Stomach (tissue), 9 donors: Measurements from ENCODE around the gene NSD2. TPM values are rescaled to one million over a fixed set of nuclear protein-coding genes. Genes with fewer than 3 reads are reported as not detected.

Experiments
- DNase-seq, 2 donors: peaks; one replicate each; pipeline versions ENCODE4 v3.0.0 to v3.0.0-alpha.2; 2013 to 2019
- H3K27ac ChIP-seq, 5 donors: fragments of 200-600 bp in 4 of 5; sonication (generic) in 4 of 5; one replicate each; pipeline ENCODE4 v1.5.1; 2013 to 2019; ENCODE audit warnings: mild to moderate bottlenecking in 1 of 5, moderate library complexity in 1 of 5
- H3K27me3 ChIP-seq, 3 donors: fragments of 200-600 bp; sonication (generic); one replicate each; pipeline ENCODE4 v1.5.1; 2017 to 2019; ENCODE audit warnings: mixed run types in 1 of 3
- H3K36me3 ChIP-seq, 4 donors: fragments of 200-600 bp; sonication (generic); 1 replicate in 3 of 4; 2 replicates in 1 of 4; pipeline ENCODE4 v1.5.1; 2016 to 2019
- H3K4me1 ChIP-seq, 4 donors: fragments of 200-600 bp; sonication (generic); one replicate each; pipeline ENCODE4 v1.5.1; 2016 to 2019
- H3K4me3 ChIP-seq, 4 donors: fragments of 200-600 bp; sonication (generic) in 3 of 4; one replicate each; pipeline ENCODE4 v1.5.1; 2016 to 2019; ENCODE audit warnings: mild to moderate bottlenecking in 1 of 4
- H3K9me3 ChIP-seq, 4 donors: fragments of 200-600 bp; sonication (generic); one replicate each; pipeline ENCODE4 v1.5.1; 2016 to 2019
- EP300 ChIP-seq: sonication (generic); formaldehyde crosslinking; IDR thresholded peaks from one replicate; pipeline ENCODE4 v1.6.1; 2017; ENCODE audit warnings: antibody characterized with exemption
- POLR2A ChIP-seq, 4 donors: fragments of 450-650 bp; IDR thresholded peaks; one replicate each; pipeline ENCODE4 v1.6.1; 2016; ENCODE audit warnings: antibody characterized with exemption in 4 of 4, control low read depth in 2 of 4, mild to moderate bottlenecking in 1 of 4, moderate library complexity in 1 of 4
- POLR2AphosphoS5 ChIP-seq, 3 donors: sonication (generic); formaldehyde crosslinking; IDR thresholded peaks; one replicate each; pipeline ENCODE4 v1.6.1; 2016; ENCODE audit warnings: antibody characterized with exemption in 3 of 3
- WGBS, 5 donors: extraction: QIAGEN DNeasy Blood & Tissue Kit in 3 of 5; methylation state at CpG; one replicate each; pipeline versions ENCODE4 v1.1.5 to v1.1.7; 2013 to 2018; 5-methylcytosine and 5-hydroxymethylcytosine counted together
- intact Hi-C: fragments of 100-400 bp; cut with DNase I; formaldehyde crosslinking; loops from one replicate; pipeline ENCODE4 v1.15.1; 2023; ENCODE audit warnings: low total_unique reads
- polyA plus RNA-seq, 3 donors: library from polyadenylated mRNA; stranded (reverse); fragments of 200-250 nt; gene quantifications; one replicate each; pipeline ENCODE4 v1.2.3, GENCODE V29; 2013
- total RNA-seq, 5 donors: library from RNA; depleted of rRNA; stranded (reverse); fragments of >200 nt; gene quantifications; one replicate each; pipeline versions ENCODE4 v1.1.0 to v1.2.3, GENCODE V29; 2014 to 2016
- TF ChIP-seq, protein P1 (sequence below), 7 experiments: fragments of 450-650 bp in 4 of 7; fragments of 200-600 bp in 3 of 7; sonication (generic) in 3 of 7; IDR thresholded peaks; one replicate each; pipeline ENCODE4 v1.5.1; 2016 to 2019; ENCODE audit warnings: antibody characterized with exemption in 7 of 7, control low read depth in 2 of 7, mild to moderate bottlenecking in 1 of 7
- donor health status: healthy with polysubstance abuse.
- donor health status: Bipolar disorder and iron deficiency.
- donor health status: healthy.

NSD2 gene
- total and polyA plus RNA-seq, 8 donors: 4.9 to 176 (median 56.9) TPM

DNA sequence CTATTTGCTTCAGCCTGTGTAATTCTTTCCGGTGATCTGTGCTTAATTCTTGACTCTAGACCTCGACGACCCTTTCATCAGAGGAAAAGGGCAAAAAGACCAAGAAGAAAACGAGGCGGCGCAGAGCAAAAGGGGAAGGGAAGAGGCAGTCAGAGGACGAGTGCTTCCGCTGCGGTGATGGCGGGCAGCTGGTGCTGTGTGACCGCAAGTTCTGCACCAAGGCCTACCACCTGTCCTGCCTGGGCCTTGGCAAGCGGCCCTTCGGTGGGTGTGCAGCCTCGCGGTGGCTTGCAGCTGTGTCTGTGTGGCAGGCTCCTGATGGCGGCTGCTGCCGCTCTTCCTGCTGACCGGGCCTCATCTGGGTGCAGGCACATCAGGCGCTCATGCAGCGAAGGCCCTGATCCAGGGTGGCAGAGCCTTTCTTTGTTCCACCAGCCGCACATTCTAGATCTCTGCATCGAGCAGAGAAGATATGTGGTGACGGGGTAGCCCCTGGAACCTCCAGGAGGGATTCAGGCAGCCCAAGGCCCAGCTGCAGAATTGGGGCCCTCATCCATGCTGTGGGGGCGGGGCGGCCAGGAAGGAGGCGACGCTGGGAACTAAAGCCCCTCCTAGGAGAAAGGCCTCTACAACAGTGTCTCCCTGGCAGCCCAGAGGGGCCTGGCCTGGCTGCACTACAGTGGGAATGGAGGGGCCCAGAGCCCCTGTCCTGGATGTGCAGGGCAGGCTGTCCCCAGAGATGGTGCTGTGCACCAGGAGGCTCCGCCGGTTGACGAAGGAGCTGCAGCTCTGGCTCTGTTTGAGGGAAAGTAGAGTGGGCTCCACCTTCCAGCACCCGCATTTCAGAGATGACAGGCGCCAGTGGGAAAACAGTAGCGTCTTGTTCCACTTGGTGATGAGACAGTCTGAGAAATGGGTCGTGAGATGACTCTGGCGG, 105.5 kb downstream of the NSD2 start:
- peaks cover 33 to 100% (median 97%) of the 10 kb centered on the region in 4 donors for H3K36me3 ChIP-seq
- WGBS, 5 donors: 93 to 97% (median 95%) methylated on average over 22 to 35 of the region's 35 CpGs

DNA sequence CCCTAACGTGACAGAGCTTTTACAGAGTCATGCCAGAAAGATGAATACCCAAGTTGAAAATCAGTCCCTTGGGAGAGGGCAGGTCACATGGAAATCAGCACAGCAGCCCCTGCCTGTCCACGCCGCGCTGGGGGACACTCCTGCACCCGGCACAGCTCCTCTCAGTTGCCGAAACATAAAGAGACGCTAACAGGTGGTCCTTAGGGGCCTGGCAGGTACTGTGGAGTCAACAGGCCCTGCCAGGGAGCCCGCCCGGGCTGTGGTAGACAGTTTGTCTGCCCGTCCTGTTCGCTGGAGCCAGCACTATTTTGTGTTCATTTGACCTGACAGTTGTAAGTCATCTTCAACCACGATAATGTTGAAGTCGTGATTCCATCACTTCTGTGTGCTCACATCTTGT, 107.0 kb downstream of the NSD2 start:
- Histone ChIP-seq H3K36me3 (peaks cover 41 to 100% (median 99%) of the 10 kb centered on the region in 4 donors), H3K4me1 (peaks cover 0 to 5% (median 0%) of the 10 kb centered on the region in 4 donors), H3K4me3 (no peak overlapping the region), H3K9me3 (no peaks in the 10 kb centered on the region), H3K27me3 (no peaks in the 10 kb centered on the region), H3K27ac (no peak overlapping the region)
- WGBS, 5 donors: 93 to 95% (median 94%) methylated on average over 8 to 13 of the region's 13 CpGs
- no peak for DNase-seq
- intact Hi-C loops: no loop called here
- TF ChIP-seq POLR2A (IDR thresholded peaks at IDR 0.05): no peak
- no peak for TF ChIP-seq EP300
- no peak for TF ChIP-seq POLR2AphosphoS5 (IDR thresholded peaks at IDR 0.05)
- TF ChIP-seq, protein P1, sequence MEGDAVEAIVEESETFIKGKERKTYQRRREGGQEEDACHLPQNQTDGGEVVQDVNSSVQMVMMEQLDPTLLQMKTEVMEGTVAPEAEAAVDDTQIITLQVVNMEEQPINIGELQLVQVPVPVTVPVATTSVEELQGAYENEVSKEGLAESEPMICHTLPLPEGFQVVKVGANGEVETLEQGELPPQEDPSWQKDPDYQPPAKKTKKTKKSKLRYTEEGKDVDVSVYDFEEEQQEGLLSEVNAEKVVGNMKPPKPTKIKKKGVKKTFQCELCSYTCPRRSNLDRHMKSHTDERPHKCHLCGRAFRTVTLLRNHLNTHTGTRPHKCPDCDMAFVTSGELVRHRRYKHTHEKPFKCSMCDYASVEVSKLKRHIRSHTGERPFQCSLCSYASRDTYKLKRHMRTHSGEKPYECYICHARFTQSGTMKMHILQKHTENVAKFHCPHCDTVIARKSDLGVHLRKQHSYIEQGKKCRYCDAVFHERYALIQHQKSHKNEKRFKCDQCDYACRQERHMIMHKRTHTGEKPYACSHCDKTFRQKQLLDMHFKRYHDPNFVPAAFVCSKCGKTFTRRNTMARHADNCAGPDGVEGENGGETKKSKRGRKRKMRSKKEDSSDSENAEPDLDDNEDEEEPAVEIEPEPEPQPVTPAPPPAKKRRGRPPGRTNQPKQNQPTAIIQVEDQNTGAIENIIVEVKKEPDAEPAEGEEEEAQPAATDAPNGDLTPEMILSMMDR (IDR thresholded peaks at IDR 0.05): no peak

More for the DNA sequence above, 105.5 kb downstream of the NSD2 start:
- peaks cover 0 to 5% (median 0%) of the 10 kb centered on the region in 4 donors for H3K4me1 ChIP-seq
- H3K27ac ChIP-seq: no peak overlapping the region
- no peaks in the 10 kb centered on the region for H3K27me3 ChIP-seq
- no peak overlapping the region for H3K4me3 ChIP-seq
- DNase-seq: no peak
- intact Hi-C loops: no loop called here
- no peaks in the 10 kb centered on the region for H3K9me3 ChIP-seq
- TF ChIP-seq POLR2AphosphoS5 (IDR thresholded peaks at IDR 0.05) (no peak), EP300 (no peak), POLR2A (IDR thresholded peaks at IDR 0.05) (no peak)
- TF ChIP-seq, protein P1 (IDR thresholded peaks at IDR 0.05): no peak

DNA sequence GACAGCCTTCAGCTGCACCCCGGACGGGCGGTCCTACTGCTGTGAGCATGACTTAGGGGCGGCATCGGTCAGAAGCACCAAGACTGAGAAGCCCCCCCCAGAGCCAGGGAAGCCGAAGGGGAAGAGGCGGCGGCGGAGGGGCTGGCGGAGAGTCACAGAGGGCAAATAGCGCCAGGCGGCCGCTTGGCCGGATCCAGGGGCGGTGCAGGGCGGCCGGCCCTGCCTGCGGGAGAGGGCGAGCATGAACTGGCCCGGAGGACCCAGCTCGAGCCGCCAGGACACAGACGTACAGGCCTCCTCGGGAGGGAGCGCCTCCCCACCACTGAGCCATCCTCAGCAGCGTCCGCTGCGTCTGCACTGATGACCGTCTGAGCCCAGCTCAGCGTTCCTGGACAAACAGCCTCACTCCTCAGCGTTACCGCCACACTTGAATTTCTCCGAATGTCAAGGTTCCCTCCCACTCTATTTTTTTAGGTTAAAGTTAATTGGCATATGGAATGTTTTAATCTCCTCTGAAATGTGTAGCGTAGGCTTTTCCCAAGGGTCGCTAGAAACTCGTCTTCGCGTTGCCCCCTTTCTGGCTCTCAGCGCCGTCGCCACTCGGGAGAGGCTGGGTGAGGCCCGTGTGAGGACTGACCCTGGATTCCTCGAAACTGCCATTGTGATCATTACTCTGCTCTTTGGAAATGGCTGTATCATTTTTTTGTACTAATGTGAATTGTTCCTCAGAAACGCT, 107.7 kb downstream of the NSD2 start:
- DNase-seq: no peak
- Histone ChIP-seq H3K4me1 (peaks cover 0 to 5% (median 0%) of the 10 kb centered on the region in 4 donors), H3K27ac (no peak overlapping the region), H3K9me3 (no peaks in the 10 kb centered on the region), H3K4me3 (no peak overlapping the region), H3K36me3 (peaks cover 42 to 100% (median 100%) of the 10 kb centered on the region in 4 donors), H3K27me3 (no peaks in the 10 kb centered on the region)
- TF ChIP-seq EP300 (no peak), POLR2AphosphoS5 (IDR thresholded peaks at IDR 0.05) (no peak), POLR2A (IDR thresholded peaks at IDR 0.05) (no peak)
- TF ChIP-seq, protein P1 (IDR thresholded peaks at IDR 0.05): no peak
- 89 to 94% (median 94%) methylated on average over 43 to 45 of the region's 45 CpGs for WGBS, 5 donors
- intact Hi-C loops: no loop called here

DNA sequence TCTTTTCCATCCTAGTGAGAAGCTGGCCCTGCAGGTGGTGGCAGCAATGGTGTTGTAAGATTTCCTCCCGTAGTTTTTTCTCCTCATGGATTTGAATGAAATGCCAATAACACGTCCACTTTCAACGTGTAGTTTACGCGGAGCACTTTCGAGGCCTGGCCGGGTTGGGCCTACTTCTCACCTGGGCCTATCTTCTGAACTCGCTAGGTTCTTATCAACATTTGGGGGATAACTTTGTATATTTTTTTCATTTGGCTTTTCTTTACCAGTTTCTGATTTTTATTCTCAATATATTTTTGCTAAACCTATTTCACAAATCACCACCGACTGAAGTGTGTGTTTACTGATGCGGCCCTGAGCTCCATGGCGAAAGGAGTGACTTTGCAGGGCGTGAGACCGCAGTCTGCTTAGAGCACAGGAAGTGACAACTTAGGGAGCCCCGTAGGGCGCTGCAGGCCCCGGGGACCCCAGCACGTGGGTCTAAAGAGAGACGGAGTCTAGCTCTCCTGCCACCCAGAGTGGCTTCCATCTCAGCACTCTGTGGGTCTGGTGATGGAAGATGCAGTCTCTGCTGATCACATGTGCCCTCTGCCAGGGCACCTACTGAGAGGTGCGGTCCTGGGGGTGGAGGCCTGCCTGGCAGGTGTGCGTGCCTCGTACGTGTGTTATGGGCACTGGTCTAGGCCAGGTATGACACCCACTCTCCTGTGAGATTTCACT, 108.4 kb downstream of the NSD2 start:
- WGBS, 5 donors: 86 to 90% (median 88%) methylated on average over 21 to 22 of the region's 22 CpGs
- TF ChIP-seq EP300 (no peak), POLR2A (IDR thresholded peaks at IDR 0.05) (no peak), POLR2AphosphoS5 (IDR thresholded peaks at IDR 0.05) (no peak)
- TF ChIP-seq, protein P1 (IDR thresholded peaks at IDR 0.05): no peak
- H3K27me3 ChIP-seq: no peaks in the 10 kb centered on the region
- no peak overlapping the region for H3K4me3 ChIP-seq
- intact Hi-C loops: no loop called here
- peaks cover 0 to 5% (median 0%) of the 10 kb centered on the region in 4 donors for H3K4me1 ChIP-seq
- DNase-seq: no peak
- H3K36me3 ChIP-seq: peaks cover 49 to 100% (median 100%) of the 10 kb centered on the region in 4 donors
- H3K9me3 ChIP-seq: no peaks in the 10 kb centered on the region
- H3K27ac ChIP-seq: no peak overlapping the region
